SK-N-SH (cell line): ENCODE data around the gene DHX35. TPM values are rescaled to one million over a fixed set of nuclear protein-coding genes. Genes with fewer than 3 reads are reported as not detected.

Experiments used
- CTCF ChIA-PET: fragments of 300-600, 350-600 bp; formaldehyde crosslinking; extraction: SDS; loops from one replicate; lab custom pipeline; 2021; lab: Yijun Ruan, JAX
- POLR2A ChIA-PET: fragments of 350-600 bp; sonication (Branson Sonifier 250); formaldehyde crosslinking; extraction: SDS; loops from one replicate; lab custom pipeline; 2020; ENCODE audit warnings: antibody characterized with exemption, inconsistent platforms; lab: Yijun Ruan, JAX
- DNase-seq: peaks from one replicate; pipeline ENCODE4 v3.0.0; 2012
- H2AFZ ChIP-seq: fragments of 200-600 bp; sonication (generic); 2 replicates; pipeline ENCODE4 v1.8.1; 2016; ENCODE audit warnings: antibody characterized with exemption, mild to moderate bottlenecking, low read depth
- H3F3A ChIP-seq: fragments of 200-600 bp; sonication (generic); replicated peaks from 2 replicates; pipeline ENCODE3; 2016; ENCODE audit warnings: antibody characterized with exemption, mild to moderate bottlenecking; ENCODE audit not compliant: insufficient read depth
- H3K27ac ChIP-seq, 2 experiments: fragments of 200-500 bp in 1 of 2; fragments of 200-600 bp in 1 of 2; sonication (Bioruptor generic) in 1 of 2; sonication (generic), shearing (Covaris generic) in 1 of 2; 2 replicates each; pipeline versions ENCODE4 v1.5.1 to v1.6.1; 2014 to 2016; ENCODE audit warnings: low read depth in 2 of 2, inconsistent platforms in 1 of 2, low read length in 1 of 2, mild to moderate bottlenecking in 1 of 2, mixed read lengths in 1 of 2
- H3K27me3 ChIP-seq: fragments of 200-600 bp; sonication (generic), shearing (Covaris generic); 2 replicates; pipeline ENCODE4 v1.6.1; 2016; ENCODE audit warnings: mixed run types; ENCODE audit not compliant: insufficient read depth
- H3K36me3 ChIP-seq, 2 experiments: fragments of 200-500 bp in 1 of 2; fragments of 200-600 bp in 1 of 2; sonication (Bioruptor generic) in 1 of 2; sonication (generic) in 1 of 2; replicated peaks in 1 of 2; 2 replicates each; pipeline versions ENCODE3 to v1.5.1; 2014 to 2016; ENCODE audit warnings: low read length in 1 of 2, mild to moderate bottlenecking in 1 of 2; ENCODE audit not compliant: insufficient read depth in 2 of 2, control insufficient read depth in 1 of 2
- H3K4me1 ChIP-seq, 2 experiments: fragments of 200-500 bp in 1 of 2; fragments of 200-600 bp in 1 of 2; sonication (Bioruptor generic) in 1 of 2; sonication (generic), shearing (Covaris generic) in 1 of 2; 2 replicates each; pipeline versions ENCODE4 v1.5.1 to v1.6.1; 2014 to 2016; ENCODE audit warnings: low read depth in 1 of 2, low read length in 1 of 2, mixed run types in 1 of 2; ENCODE audit not compliant: insufficient read depth in 2 of 2, control insufficient read depth in 1 of 2
- H3K4me2 ChIP-seq: fragments of 200-600 bp; sonication (generic), shearing (Covaris generic); 2 replicates; pipeline ENCODE4 v1.6.1; 2017; ENCODE audit warnings: mixed run types
- H3K4me3 ChIP-seq, 2 experiments: fragments of 200-500 bp in 1 of 2; fragments of 200-600 bp in 1 of 2; sonication (Bioruptor generic) in 1 of 2; sonication (generic), shearing (Covaris generic) in 1 of 2; 2 replicates each; pipeline versions ENCODE4 v1.5.1 to v1.8.1; 2014 to 2016; ENCODE audit warnings: low read depth in 2 of 2, inconsistent platforms in 1 of 2, low read length in 1 of 2, mild to moderate bottlenecking in 1 of 2, mixed read lengths in 1 of 2, moderate library complexity in 1 of 2
- H3K79me2 ChIP-seq: fragments of 200-600 bp; sonication (generic); 2 replicates; pipeline ENCODE4 v1.8.1; 2017; ENCODE audit warnings: mild to moderate bottlenecking; ENCODE audit not compliant: insufficient read depth
- H3K9ac ChIP-seq: fragments of 200-600 bp; sonication (generic); 2 replicates; pipeline ENCODE4 v1.6.1; 2017; ENCODE audit warnings: mixed run types
- H3K9me2 ChIP-seq: fragments of 200-600 bp; sonication (generic); 2 replicates; pipeline ENCODE4 v1.6.1; 2017; ENCODE audit warnings: mixed run types
- H3K9me3 ChIP-seq: fragments of 200-600 bp; sonication (generic); 2 replicates; pipeline ENCODE4 v1.6.1; 2017; ENCODE audit warnings: mixed run types, mild to moderate bottlenecking, moderate library complexity
- H4K20me1 ChIP-seq: fragments of 200-600 bp; sonication (generic); 2 replicates; pipeline ENCODE4 v1.6.1; 2017; ENCODE audit warnings: mild to moderate bottlenecking, mixed run types; ENCODE audit not compliant: insufficient read depth
- EZH2phosphoT487 ChIP-seq: fragments of 200-600 bp; sonication (generic); IDR thresholded peaks from 2 replicates; pipeline ENCODE4 v1.6.1; 2017; ENCODE audit warnings: low read depth, mixed run types, mild to moderate bottlenecking, antibody characterized with exemption, moderate library complexity, borderline replicate concordance
- FOSL2 ChIP-seq: IDR thresholded peaks from 2 replicates; pipeline ENCODE4 v1.4.0; 2012; ENCODE audit warnings: low read depth, mild to moderate bottlenecking, moderate library complexity, borderline replicate concordance
- FOXJ3 ChIP-seq: sonication (generic); formaldehyde crosslinking; IDR thresholded peaks from 2 replicates; pipeline ENCODE4 v1.5.1; 2020; ENCODE audit warnings: mild to moderate bottlenecking, missing genetic modification reagents
- IRF3 ChIP-seq: fragments of 150-350 bp; IDR thresholded peaks from 2 replicates; pipeline ENCODE4 v1.6.1; 2016; ENCODE audit warnings: mild to moderate bottlenecking, low read depth, low read length
- MAX ChIP-seq: IDR thresholded peaks from 2 replicates; pipeline ENCODE4 v1.4.0; 2012; ENCODE audit warnings: low read depth
- NRF1 ChIP-seq: IDR thresholded peaks from 2 replicates; pipeline ENCODE4 v1.6.1; 2012; ENCODE audit warnings: low read depth, mild to moderate bottlenecking, low read length
- PBX3 ChIP-seq: IDR thresholded peaks from 2 replicates; pipeline ENCODE4; 2012
- POLR2AphosphoS5 ChIP-seq: IDR thresholded peaks from 2 replicates; pipeline ENCODE4 v1.6.1; 2012; ENCODE audit warnings: low read depth, low read length
- RCOR1 ChIP-seq: fragments of 150-350 bp; IDR thresholded peaks from 2 replicates; pipeline ENCODE4 v1.6.1; 2017; ENCODE audit warnings: antibody characterized with exemption, low read length
- REST ChIP-seq: IDR thresholded peaks from 2 replicates; pipeline ENCODE4 v1.6.1; 2012; ENCODE audit warnings: mild to moderate bottlenecking, low read depth, low read length, moderate library complexity
- RXRA ChIP-seq: IDR thresholded peaks from 2 replicates; pipeline ENCODE4 v1.4.0; 2012; ENCODE audit warnings: low read depth, mild to moderate bottlenecking, borderline replicate concordance
- SIN3A ChIP-seq: IDR thresholded peaks from 2 replicates; pipeline ENCODE4 v1.6.1; 2012; ENCODE audit warnings: low read depth, mild to moderate bottlenecking, low read length, moderate library complexity, borderline replicate concordance
- SMC3 ChIP-seq: IDR thresholded peaks from 2 replicates; pipeline ENCODE4 v1.6.1; 2012; ENCODE audit warnings: low read depth, low read length, improper control_type of control experiment
- TAF1 ChIP-seq: IDR thresholded peaks from 2 replicates; pipeline ENCODE4 v1.6.1; 2012; ENCODE audit warnings: low read depth, mild to moderate bottlenecking, low read length, moderate library complexity, borderline replicate concordance
- TCF12 ChIP-seq: IDR thresholded peaks from 2 replicates; pipeline ENCODE4 v1.4.0; 2012
- WGBS: methylation state at CpG from one replicate; pipeline ENCODE4 v1.1.6; 2017; ENCODE audit warnings: low lambda C conversion rate; 5-methylcytosine and 5-hydroxymethylcytosine counted together
- polyA plus RNA-seq, 3 experiments: library from polyadenylated mRNA; depleted of rRNA; stranded (reverse); fragments of >200 nt; gene quantifications; 2 replicates each; pipeline ENCODE4 v1.2.3, GENCODE V29; 2012

Gene DHX35
- polyA plus RNA-seq, 1 of the 3 experiments (the other 2 are of a cell fraction) = 17.1 TPM

GRCh38 chr20:39066471-39067242, 104.5 kb downstream of the DHX35 start:
- no peaks in the 10 kb centered on the region for H3K9me3 ChIP-seq
- CTCF ChIA-PET = interaction anchor here (1.2 to 12.4 kb wide), 3 partner anchors 8 to 18 kb away, joined by 4 to 117 read pairs (median 103); no protein-coding TSS in a partner anchor
- H2AFZ ChIP-seq = no peak overlapping the region
- POLR2A ChIA-PET = no interaction called here
- no peaks in the 10 kb centered on the region for H3K79me2 ChIP-seq
- peak; percentile 67 for DNase-seq
- H3K4me1 ChIP-seq = no peaks in the 10 kb centered on the region; a peak in 2 of 4 replicates
- H3K4me2 ChIP-seq = no peak overlapping the region
- no peaks in the 10 kb centered on the region for H4K20me1 ChIP-seq
- H3K9me2 ChIP-seq = no peaks in the 10 kb centered on the region
- H3K27me3 ChIP-seq = no peaks in the 10 kb centered on the region
- H3K4me3 ChIP-seq = no peak overlapping the region
- H3K36me3 ChIP-seq = no peaks in the 10 kb centered on the region
- no peak overlapping the region for H3K27ac ChIP-seq
- no peak overlapping the region for H3K9ac ChIP-seq
- peaks cover 4% of the 10 kb centered on the region for H3F3A ChIP-seq
- no peak for TF ChIP-seq RXRA
- TF ChIP-seq FOXJ3 (CRISPR knock-in tag) = no peak
- no peak for TF ChIP-seq RCOR1
- no peak for TF ChIP-seq TAF1
- TF ChIP-seq POLR2AphosphoS5 = no peak
- no peak for TF ChIP-seq IRF3
- no peak for TF ChIP-seq SMC3
- no peak for TF ChIP-seq SIN3A
- TF ChIP-seq MAX = no peak
- no peak for TF ChIP-seq REST
- no peak for TF ChIP-seq NRF1
- TF ChIP-seq TCF12 = no peak
- TF ChIP-seq EZH2phosphoT487 = no peak
- TF ChIP-seq PBX3 = no peak
- TF ChIP-seq FOSL2 = no peak
- 42% methylated on average over 14 of the region's 14 CpGs for WGBS
